HCEC 1CT (cell line): Measurements from ENCODE around the gene GPR158.

Source experiments
- DNase-seq: peaks from one replicate; pipeline ENCODE4 v3.0.0-alpha.2; 2017

The GPR158 gene

GRCh38 chr10:25209618-25210017 lies 34.8 kb downstream of the GPR158 start:
- DNase-seq, result no peak

- DNase-seq, result no peak
Measured at GRCh38 chr10:25210265-25210664, 35.5 kb downstream of the GPR158 start.

GRCh38 chr10:25220156-25220555 lies 45.4 kb downstream of the GPR158 start:
- DNase-seq, result no peak

- DNase-seq, result no peak
Measured at GRCh38 chr10:25222085-25222660, 47.4 kb downstream of the GPR158 start.

GRCh38 chr10:25226775-25227682 lies 52.2 kb downstream of the GPR158 start:
- peak; percentile 2 for DNase-seq

GRCh38 chr10:25231751-25232150 lies 57.0 kb downstream of the GPR158 start:
- DNase-seq, result no peak

- DNase-seq, result no peak
Measured at GRCh38 chr10:25232204-25232603, 57.4 kb downstream of the GPR158 start.

GRCh38 chr10:25245165-25245564 lies 70.4 kb downstream of the GPR158 start:
- DNase-seq, result no peak

- DNase-seq, result no peak
Measured at GRCh38 chr10:25257646-25258045, 82.8 kb downstream of the GPR158 start.

GRCh38 chr10:25261110-25261509 lies 86.3 kb downstream of the GPR158 start:
- no peak for DNase-seq

GRCh38 chr10:25261558-25261957 lies 86.8 kb downstream of the GPR158 start:
- no peak for DNase-seq

GRCh38 chr10:25263931-25264330 lies 89.1 kb downstream of the GPR158 start:
- DNase-seq, result no peak

- no peak for DNase-seq
Measured at GRCh38 chr10:25278180-25278579, 103.4 kb downstream of the GPR158 start.

GRCh38 chr10:25280076-25280475 lies 105.3 kb downstream of the GPR158 start:
- no peak for DNase-seq

- DNase-seq, result no peak
Measured at GRCh38 chr10:25280573-25280972, 105.8 kb downstream of the GPR158 start.

- DNase-seq, result no peak
Measured at GRCh38 chr10:25285809-25286208, 111.0 kb downstream of the GPR158 start.

GRCh38 chr10:25288181-25288580 lies 113.4 kb downstream of the GPR158 start:
- DNase-seq, result no peak

- DNase-seq, result no peak
Measured at GRCh38 chr10:25294032-25294926, 119.5 kb downstream of the GPR158 start.

- no peak for DNase-seq
Measured at GRCh38 chr10:25296324-25296723, 121.5 kb downstream of the GPR158 start.

- no peak for DNase-seq
Measured at GRCh38 chr10:25297466-25297865, 122.7 kb downstream of the GPR158 start.

GRCh38 chr10:25300073-25300472 lies 125.3 kb downstream of the GPR158 start:
- no peak for DNase-seq

GRCh38 chr10:25304606-25305005 lies 129.8 kb downstream of the GPR158 start:
- no peak for DNase-seq

GRCh38 chr10:25306386-25306785 lies 131.6 kb downstream of the GPR158 start:
- DNase-seq, result no peak
